ENCODE results near the gene TEAD1.

GRCh38 chr11:12950670-12951069, 276.4 kb downstream of the TEAD1 start:
- TF ChIP-seq CTCF (conservative IDR thresholded peaks at IDR 0.05; ENCODE audit: low read length) = no peak
- TF ChIP-seq EZH2phosphoT487 (IDR thresholded peaks at IDR 0.05; ENCODE audit: borderline replicate concordance, low read depth, low read length) = no peak
